Smooth muscle cell (in vitro differentiated cells): ENCODE data around the gene MED13L. TPM values are rescaled to one million over a fixed set of nuclear protein-coding genes. Genes with fewer than 3 reads are reported as not detected.

ENCODE experiments used
- DNase-seq: peaks from one replicate; lab custom pipeline; 2025; ENCODE audit not compliant: unreplicated experiment; lab: John Stamatoyannopoulos, UW
- H2AFZ ChIP-seq: fragments of 200-600 bp; sonication (generic); 2 replicates; pipeline ENCODE4 v1.6.0; 2016; ENCODE audit warnings: antibody characterized with exemption, low read depth, mild to moderate bottlenecking
- H3F3A ChIP-seq: fragments of 200-600 bp; sonication (generic); 2 replicates; pipeline ENCODE4 v1.6.0; 2017; ENCODE audit warnings: antibody characterized with exemption, low read depth
- H3K27ac ChIP-seq: fragments of 200-600 bp; sonication (generic); 2 replicates; pipeline ENCODE4 v1.5.1; 2016; ENCODE audit warnings: low read depth, mild to moderate bottlenecking
- H3K27me3 ChIP-seq: fragments of 200-600 bp; sonication (generic); 2 replicates; pipeline ENCODE4 v1.6.1; 2016; ENCODE audit warnings: low read depth, mild to moderate bottlenecking
- H3K36me3 ChIP-seq: fragments of 200-600 bp; sonication (generic); 2 replicates; pipeline ENCODE4 v1.5.1; 2016; ENCODE audit warnings: low read depth
- H3K4me1 ChIP-seq: fragments of 200-600 bp; sonication (generic); 2 replicates; pipeline ENCODE4 v1.5.1; 2016; ENCODE audit warnings: low read depth
- H3K4me2 ChIP-seq: fragments of 200-600 bp; sonication (generic); 2 replicates; pipeline ENCODE4 v1.6.0; 2016; ENCODE audit warnings: mild to moderate bottlenecking
- H3K4me3 ChIP-seq: fragments of 200-600 bp; sonication (generic); 2 replicates; pipeline ENCODE4 v1.5.1; 2016; ENCODE audit warnings: mild to moderate bottlenecking
- H3K79me2 ChIP-seq: fragments of 200-600 bp; sonication (generic); 2 replicates; pipeline ENCODE4 v1.6.0; 2016; ENCODE audit warnings: low read depth, mild to moderate bottlenecking
- H3K9ac ChIP-seq: fragments of 200-600 bp; sonication (generic); 2 replicates; pipeline ENCODE4 v1.6.0; 2016; ENCODE audit warnings: low read depth
- H3K9me3 ChIP-seq: fragments of 200-600 bp; sonication (generic); replicated peaks from 2 replicates; pipeline ENCODE4 v1.5.1; 2016; ENCODE audit warnings: low read depth
- H4K20me1 ChIP-seq: fragments of 200-600 bp; sonication (generic); 2 replicates; pipeline ENCODE4 v1.6.0; 2016; ENCODE audit warnings: low read depth
- WGBS: methylation state at CpG from one replicate; pipeline ENCODE4 v1.1.7; 2016; ENCODE audit warnings: low lambda C conversion rate; 5-methylcytosine and 5-hydroxymethylcytosine counted together
- polyA plus RNA-seq: library from polyadenylated mRNA; unstranded; fragments of >200 nt; fragmentation: Nextera tagmentation; extraction: Ambion mirVana; gene quantifications from 2 replicates; pipeline ENCODE4 v1.2.1, GENCODE V29; 2016
- total RNA-seq: library from RNA; depleted of rRNA; stranded (reverse); fragments of >200 nt; gene quantifications from 2 replicates; pipeline ENCODE4 v1.2.3, GENCODE V29; 2014
- TF ChIP-seq, protein P1 (sequence below): fragments of 200-600 bp; sonication (generic); IDR thresholded peaks from 2 replicates; pipeline ENCODE4 v1.5.1; 2017; ENCODE audit warnings: borderline replicate concordance, mild to moderate bottlenecking, antibody characterized with exemption; ENCODE audit not compliant: insufficient read depth, poor library complexity, severe bottlenecking

Gene MED13L
- total and polyA plus RNA-seq, 2 experiments from 2014 or later, result 13.2 to 74.3 TPM

- Histone ChIP-seq H2AFZ (no peak overlapping the region), H3K4me1 (peaks cover 13% of the 10 kb centered on the region), H3K79me2 (peaks cover 85% of the 10 kb centered on the region), H3K27me3 (no peaks in the 10 kb centered on the region), H3K4me3 (no peak overlapping the region), H3K9ac (no peak overlapping the region), H3F3A (peaks cover 4% of the 10 kb centered on the region), H3K36me3 (no peaks in the 10 kb centered on the region), H4K20me1 (peaks cover 100% of the 10 kb centered on the region), H3K4me2 (peak overlapping the region; percentile 76), H3K27ac (peak overlapping the region; percentile 73), H3K9me3 (no peaks in the 10 kb centered on the region)
- TF ChIP-seq, protein P1, sequence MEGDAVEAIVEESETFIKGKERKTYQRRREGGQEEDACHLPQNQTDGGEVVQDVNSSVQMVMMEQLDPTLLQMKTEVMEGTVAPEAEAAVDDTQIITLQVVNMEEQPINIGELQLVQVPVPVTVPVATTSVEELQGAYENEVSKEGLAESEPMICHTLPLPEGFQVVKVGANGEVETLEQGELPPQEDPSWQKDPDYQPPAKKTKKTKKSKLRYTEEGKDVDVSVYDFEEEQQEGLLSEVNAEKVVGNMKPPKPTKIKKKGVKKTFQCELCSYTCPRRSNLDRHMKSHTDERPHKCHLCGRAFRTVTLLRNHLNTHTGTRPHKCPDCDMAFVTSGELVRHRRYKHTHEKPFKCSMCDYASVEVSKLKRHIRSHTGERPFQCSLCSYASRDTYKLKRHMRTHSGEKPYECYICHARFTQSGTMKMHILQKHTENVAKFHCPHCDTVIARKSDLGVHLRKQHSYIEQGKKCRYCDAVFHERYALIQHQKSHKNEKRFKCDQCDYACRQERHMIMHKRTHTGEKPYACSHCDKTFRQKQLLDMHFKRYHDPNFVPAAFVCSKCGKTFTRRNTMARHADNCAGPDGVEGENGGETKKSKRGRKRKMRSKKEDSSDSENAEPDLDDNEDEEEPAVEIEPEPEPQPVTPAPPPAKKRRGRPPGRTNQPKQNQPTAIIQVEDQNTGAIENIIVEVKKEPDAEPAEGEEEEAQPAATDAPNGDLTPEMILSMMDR, result no peak
- no peak for DNase-seq
- 38% methylated on average over 3 of the region's 3 CpGs for WGBS
These were observed 141.2 kb downstream of the MED13L start for GRCh38 chr12:116136340-116136739.

GRCh38 chr12:116135209-116135930, 142.1 kb downstream of the MED13L start:
- no peak overlapping the region for H3K4me3 ChIP-seq
- peak overlapping the region; percentile 51 for H3K4me2 ChIP-seq
- peaks cover 16% of the 10 kb centered on the region for H3K4me1 ChIP-seq
- WGBS, result 72% methylated on average over 3 of the region's 3 CpGs
- H2AFZ ChIP-seq, result no peak overlapping the region
- TF ChIP-seq, protein P1, result no peak
- H3K27ac ChIP-seq, result peak overlapping the region; percentile 41
- peaks cover 4% of the 10 kb centered on the region for H3F3A ChIP-seq
- no peak overlapping the region for H3K9ac ChIP-seq
- H3K36me3 ChIP-seq, result no peaks in the 10 kb centered on the region
- no peaks in the 10 kb centered on the region for H3K27me3 ChIP-seq
- peaks cover 100% of the 10 kb centered on the region for H4K20me1 ChIP-seq
- H3K79me2 ChIP-seq, result peaks cover 85% of the 10 kb centered on the region
- no peaks in the 10 kb centered on the region for H3K9me3 ChIP-seq
- no peak for DNase-seq

- Histone ChIP-seq H3K9me3 (no peaks in the 10 kb centered on the region), H3K4me3 (no peak overlapping the region), H3K4me1 (peaks cover 13% of the 10 kb centered on the region), H3K9ac (no peak overlapping the region), H2AFZ (no peak overlapping the region), H4K20me1 (peaks cover 100% of the 10 kb centered on the region), H3F3A (peaks cover 4% of the 10 kb centered on the region), H3K4me2 (no peak overlapping the region), H3K27me3 (no peaks in the 10 kb centered on the region), H3K79me2 (peaks cover 85% of the 10 kb centered on the region), H3K36me3 (no peaks in the 10 kb centered on the region), H3K27ac (no peak overlapping the region)
- DNase-seq, result no peak
- 81% methylated on average over 4 of the region's 4 CpGs for WGBS
- TF ChIP-seq, protein P1, result no peak
These were observed 143.8 kb downstream of the MED13L start for GRCh38 chr12:116133636-116134214.
